Loucy (cell line): Measurements from ENCODE around the gene RAB11FIP3.

ENCODE experiments used
- EZH2phosphoT487 ChIP-seq: fragments of 200-600 bp; IDR thresholded peaks from 2 replicates; pipeline ENCODE4 v1.6.1; 2018; ENCODE audit warnings: antibody characterized with exemption, mild to moderate bottlenecking, moderate library complexity, borderline replicate concordance
- TF ChIP-seq, protein P1 (sequence below): fragments of 200-600 bp; sonication (generic); conservative IDR thresholded peaks from 2 replicates; pipeline ENCODE4 v1.5.1; 2014; ENCODE audit warnings: mild to moderate bottlenecking, antibody characterized with exemption, low read length

- TF ChIP-seq, protein P1, sequence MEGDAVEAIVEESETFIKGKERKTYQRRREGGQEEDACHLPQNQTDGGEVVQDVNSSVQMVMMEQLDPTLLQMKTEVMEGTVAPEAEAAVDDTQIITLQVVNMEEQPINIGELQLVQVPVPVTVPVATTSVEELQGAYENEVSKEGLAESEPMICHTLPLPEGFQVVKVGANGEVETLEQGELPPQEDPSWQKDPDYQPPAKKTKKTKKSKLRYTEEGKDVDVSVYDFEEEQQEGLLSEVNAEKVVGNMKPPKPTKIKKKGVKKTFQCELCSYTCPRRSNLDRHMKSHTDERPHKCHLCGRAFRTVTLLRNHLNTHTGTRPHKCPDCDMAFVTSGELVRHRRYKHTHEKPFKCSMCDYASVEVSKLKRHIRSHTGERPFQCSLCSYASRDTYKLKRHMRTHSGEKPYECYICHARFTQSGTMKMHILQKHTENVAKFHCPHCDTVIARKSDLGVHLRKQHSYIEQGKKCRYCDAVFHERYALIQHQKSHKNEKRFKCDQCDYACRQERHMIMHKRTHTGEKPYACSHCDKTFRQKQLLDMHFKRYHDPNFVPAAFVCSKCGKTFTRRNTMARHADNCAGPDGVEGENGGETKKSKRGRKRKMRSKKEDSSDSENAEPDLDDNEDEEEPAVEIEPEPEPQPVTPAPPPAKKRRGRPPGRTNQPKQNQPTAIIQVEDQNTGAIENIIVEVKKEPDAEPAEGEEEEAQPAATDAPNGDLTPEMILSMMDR: no peak
- TF ChIP-seq EZH2phosphoT487: no peak
Observed at GRCh38 chr16:558298-559020, 133.0 kb downstream of the RAB11FIP3 start.
